SK-N-SH (cell line): ENCODE measurements around the gene CREBL2.

Experiments used
- CTCF ChIP-seq: fragments of 200-600 bp; sonication (generic); IDR thresholded peaks from 2 replicates; pipeline ENCODE4 v1.6.1; 2017; ENCODE audit warnings: antibody characterized with exemption, mild to moderate bottlenecking, moderate library complexity
- TEAD4 ChIP-seq: IDR thresholded peaks from 2 replicates; pipeline ENCODE4 v1.4.0; 2012; ENCODE audit warnings: mild to moderate bottlenecking, borderline replicate concordance; ENCODE audit not compliant: insufficient read depth
- ZBTB33 ChIP-seq: IDR thresholded peaks from 2 replicates; pipeline ENCODE4 v1.4.0; 2012; ENCODE audit warnings: low read depth, borderline replicate concordance

GRCh38 chr12:12609692-12610091 lies 2.0 kb upstream of the CREBL2 start:
- TF ChIP-seq ZBTB33 (no peak), CTCF (no peak), TEAD4 (no peak)
